Adipocyte (in vitro differentiated cells): Measurements from ENCODE around the gene AP1S2.
A peak's percentile ranks its signal among the peaks of the same experiment; 100 is the strongest.
"Not testable (repeated sequence)": the region's sequence is repeated elsewhere in the genome, so short reads cannot be mapped to it uniquely, and the experiment has no call there.

ENCODE experiments used
- DNase-seq: peaks from one replicate; pipeline ENCODE4 v3.0.0-alpha.2; 2015; ENCODE audit warnings: low read depth
- H3K27me3 ChIP-seq: replicated peaks from 2 replicates; pipeline ENCODE4 v1.7.0; 2013; ENCODE audit warnings: mild to moderate bottlenecking, low read length, moderate library complexity; ENCODE audit not compliant: control insufficient read depth, insufficient read depth
- H3K36me3 ChIP-seq: 2 replicates; pipeline ENCODE4 v1.7.0; 2013; ENCODE audit warnings: low read length, mild to moderate bottlenecking, moderate library complexity; ENCODE audit not compliant: control insufficient read depth, insufficient read depth, severe bottlenecking
- H3K4me1 ChIP-seq: 2 replicates; pipeline ENCODE4 v1.7.0; 2013; ENCODE audit warnings: mild to moderate bottlenecking, low read length, moderate library complexity; ENCODE audit not compliant: control insufficient read depth, insufficient read depth
- H3K4me3 ChIP-seq: 2 replicates; pipeline ENCODE4 v1.7.0; 2013; ENCODE audit warnings: mild to moderate bottlenecking, low read length, moderate library complexity
- H3K9ac ChIP-seq: 2 replicates; pipeline ENCODE4 v1.7.0; 2013; ENCODE audit warnings: mild to moderate bottlenecking, low read length, moderate library complexity
- H3K9me3 ChIP-seq: 2 replicates; pipeline ENCODE4 v1.7.0; 2013; ENCODE audit warnings: mild to moderate bottlenecking, low read length, moderate library complexity; ENCODE audit not compliant: control insufficient read depth

AP1S2 gene

GRCh38 chrX:15854712-15855567, at the start of gene AP1S2:
Gene AP1S2 (minus strand): TSS chrX:15854813. CDS start chrX:15852524, 2,289 bp downstream.
- Histone ChIP-seq H3K9ac (peak within 1 kb of the TSS; percentile 85), H3K9me3 (no peaks in the 10 kb centered on the region), H3K4me1 (peaks cover 12% of the 10 kb centered on the region), H3K4me3 (peak within 1 kb of the TSS; percentile 98), H3K36me3 (no peaks in the 10 kb centered on the region), H3K27me3 (peaks cover 4% of the 10 kb centered on the region)
- DNase-seq, result peak; percentile 97

DNA sequence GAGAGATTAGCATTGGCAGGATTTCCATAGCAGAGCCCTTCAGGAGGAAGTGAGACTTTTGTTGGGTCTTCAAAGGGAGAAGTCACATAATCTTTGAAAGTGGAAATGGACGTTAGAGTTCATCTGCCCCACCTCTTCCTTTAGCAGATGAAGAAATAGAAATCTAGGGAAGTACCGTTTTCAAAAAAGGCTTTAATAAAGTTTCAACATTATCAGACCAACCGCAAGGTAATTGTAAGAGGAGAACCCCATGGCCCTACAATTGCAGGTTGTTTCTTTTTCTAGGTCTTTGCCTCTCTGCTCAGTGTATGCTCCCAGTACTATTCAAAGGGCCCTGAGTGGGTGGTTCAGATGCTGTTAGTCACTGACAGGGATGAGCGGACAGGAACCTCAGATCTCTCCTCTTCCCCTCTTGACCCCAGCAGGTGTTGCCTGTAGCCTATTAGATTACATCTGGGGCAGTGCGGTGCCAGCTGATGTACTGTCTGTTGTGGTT, 48.6 kb upstream of the AP1S2 start:
- no peaks in the 10 kb centered on the region for H3K4me1 ChIP-seq
- no peak overlapping the region for H3K4me3 ChIP-seq
- H3K36me3 ChIP-seq, result no peaks in the 10 kb centered on the region
- H3K9ac ChIP-seq, result no peak overlapping the region
- no peak for DNase-seq
- H3K27me3 ChIP-seq, result peaks cover 3% of the 10 kb centered on the region
- no peaks in the 10 kb centered on the region for H3K9me3 ChIP-seq

GRCh38 chrX:15895334-15895733, 40.7 kb upstream of the AP1S2 start:
- H3K4me1 ChIP-seq, result no peaks in the 10 kb centered on the region
- no peak for DNase-seq
- H3K9me3 ChIP-seq, result no peaks in the 10 kb centered on the region
- no peak overlapping the region for H3K4me3 ChIP-seq
- no peak overlapping the region for H3K9ac ChIP-seq
- H3K36me3 ChIP-seq, result no peaks in the 10 kb centered on the region
- H3K27me3 ChIP-seq, result peaks cover 9% of the 10 kb centered on the region

DNA sequence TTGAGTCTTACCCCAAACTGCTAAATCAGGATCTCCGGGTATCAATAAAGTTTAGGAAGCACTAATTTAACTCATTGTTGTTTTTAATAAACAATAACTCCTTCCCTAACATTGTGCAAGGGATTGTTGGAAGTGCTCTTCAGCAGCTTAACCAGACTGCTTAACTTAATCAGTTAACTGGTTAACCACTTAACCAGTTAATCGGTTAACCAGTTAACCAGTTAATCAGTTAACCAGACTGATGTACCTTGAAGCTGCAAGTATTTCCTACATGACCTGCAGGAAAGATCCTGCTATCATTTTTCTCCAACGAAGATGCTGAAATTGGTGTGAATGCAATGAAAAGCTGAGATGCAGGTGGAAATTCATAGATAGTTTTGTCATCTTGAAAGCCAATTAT, 40.1 kb upstream of the AP1S2 start:
- no peak for DNase-seq
- no peaks in the 10 kb centered on the region for H3K36me3 ChIP-seq
- peaks cover 9% of the 10 kb centered on the region for H3K27me3 ChIP-seq
- no peaks in the 10 kb centered on the region for H3K9me3 ChIP-seq
- H3K4me3 ChIP-seq, result no peak overlapping the region
- no peaks in the 10 kb centered on the region for H3K4me1 ChIP-seq
- H3K9ac ChIP-seq, result no peak overlapping the region

DNA sequence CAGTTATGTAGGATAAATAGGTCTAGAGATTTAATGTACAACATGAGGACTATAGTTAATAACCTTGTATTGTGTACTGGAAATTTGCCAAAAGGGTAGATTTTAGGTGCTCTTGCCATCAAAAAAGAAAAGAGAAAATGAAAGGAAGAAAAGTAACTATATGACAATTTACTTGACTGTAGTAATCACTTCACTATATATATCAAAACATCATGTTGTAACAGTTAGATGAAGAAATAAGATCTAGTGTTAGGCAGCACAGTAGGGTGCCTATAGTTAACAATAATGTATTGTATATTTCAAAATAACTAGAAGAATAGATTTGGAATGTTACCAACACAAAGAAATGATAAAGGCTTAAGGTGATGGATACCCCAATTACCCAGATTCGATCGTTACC, 35.9 kb upstream of the AP1S2 start:
- Histone ChIP-seq H3K4me3 (no peak overlapping the region), H3K4me1 (no peaks in the 10 kb centered on the region), H3K9ac (no peak overlapping the region), H3K36me3 (no peaks in the 10 kb centered on the region), H3K27me3 (peaks cover 9% of the 10 kb centered on the region), H3K9me3 (no peaks in the 10 kb centered on the region)
- DNase-seq, result no peak

- H3K9me3 ChIP-seq, result no peaks in the 10 kb centered on the region
- H3K9ac ChIP-seq, result no peak overlapping the region
- peaks cover 2% of the 10 kb centered on the region for H3K27me3 ChIP-seq
- H3K4me3 ChIP-seq, result no peak overlapping the region
- H3K4me1 ChIP-seq, result peaks cover under 1% of the 10 kb centered on the region
- no peak for DNase-seq
- no peaks in the 10 kb centered on the region for H3K36me3 ChIP-seq
These were observed 33.4 kb upstream of the AP1S2 start for GRCh38 chrX:15888062-15888461.

DNA sequence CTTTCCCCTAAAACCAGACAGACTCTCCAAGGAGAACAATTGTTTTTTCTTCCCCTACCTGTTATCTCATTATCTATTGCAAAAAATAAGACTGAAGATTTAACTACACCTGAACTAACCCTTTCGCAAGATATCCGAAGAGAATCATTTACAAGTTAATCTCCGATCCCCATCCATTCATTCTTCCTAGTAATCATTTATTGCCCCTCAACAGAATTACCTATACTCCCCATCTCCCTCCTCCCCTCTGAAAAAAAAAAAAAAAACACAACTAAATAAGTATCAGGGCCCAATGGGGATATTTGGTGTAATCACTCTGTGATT, 28.9 kb upstream of the AP1S2 start:
- Histone ChIP-seq H3K9me3 (peaks cover 7% of the 10 kb centered on the region), H3K9ac (no peak overlapping the region), H3K36me3 (no peaks in the 10 kb centered on the region), H3K4me3 (no peak overlapping the region), H3K4me1 (peaks cover 4% of the 10 kb centered on the region), H3K27me3 (no peaks in the 10 kb centered on the region)
- no peak for DNase-seq

GRCh38 chrX:15882704-15883539, 28.3 kb upstream of the AP1S2 start:
- DNase-seq, result no peak
- Histone ChIP-seq H3K27me3 (no peaks in the 10 kb centered on the region), H3K9me3 (peaks cover 7% of the 10 kb centered on the region), H3K4me1 (peaks cover 4% of the 10 kb centered on the region), H3K36me3 (no peaks in the 10 kb centered on the region), H3K9ac (no peak overlapping the region), H3K4me3 (no peak overlapping the region)

GRCh38 chrX:15881381-15881897, 26.8 kb upstream of the AP1S2 start:
- Histone ChIP-seq H3K36me3 (no peaks in the 10 kb centered on the region), H3K9ac (no peak overlapping the region), H3K4me1 (peaks cover 11% of the 10 kb centered on the region), H3K27me3 (no peaks in the 10 kb centered on the region), H3K9me3 (peaks cover 7% of the 10 kb centered on the region), H3K4me3 (no peak overlapping the region)
- no peak for DNase-seq

GRCh38 chrX:15877914-15878313, 23.3 kb upstream of the AP1S2 start:
- not testable (repeated sequence) for DNase-seq, H3K9me3 ChIP-seq, H3K27me3 ChIP-seq, H3K4me3 ChIP-seq, H3K9ac ChIP-seq, H3K4me1 ChIP-seq, H3K36me3 ChIP-seq

- DNase-seq, result peak; percentile 5
- Histone ChIP-seq H3K9ac (no peak overlapping the region), H3K27me3 (peaks cover under 1% of the 10 kb centered on the region), H3K4me1 (peaks cover 7% of the 10 kb centered on the region), H3K36me3 (no peaks in the 10 kb centered on the region), H3K9me3 (peaks cover 7% of the 10 kb centered on the region), H3K4me3 (no peak overlapping the region)
These were observed 22.8 kb upstream of the AP1S2 start for GRCh38 chrX:15877380-15877779.
